PC-3 (cell line): ENCODE results near the gene ARHGAP18. TPM values are rescaled to one million over a fixed set of nuclear protein-coding genes. Genes with fewer than 3 reads are reported as not detected.

Source experiments
- ATAC-seq: fragments of 200-7000 bp; cut with Tn5 transposase; 2 replicates; pipeline ENCODE4 v1.9.1; 2020; ENCODE audit warnings: mild to moderate bottlenecking, moderate library complexity
- BruUV-seq: library from RNA; stranded (reverse); fragments of 400-500 nt; replicated peaks from 2 replicates; lab custom pipeline; 2021; lab: Mats Ljungman, UMichigan
- CTCF ChIA-PET: fragments of 300-600 bp; sonication (Branson Sonifier 250); formaldehyde crosslinking; loops from one replicate; lab custom pipeline; 2022; ENCODE audit warnings: antibody characterized with exemption; lab: Charles Lee
- POLR2A ChIA-PET: fragments of 300-600 bp; sonication (Branson Sonifier 250); formaldehyde crosslinking; loops from one replicate; lab custom pipeline; 2022; ENCODE audit warnings: antibody characterized with exemption; ENCODE audit not compliant: unreplicated experiment; lab: Charles Lee
- DNase-seq: peaks from one replicate; pipeline ENCODE4 v3.0.0-alpha.2; 2015
- H2AFZ ChIP-seq: fragments of 300-600 bp; sonication (generic); 2 replicates; pipeline ENCODE4 v1.6.0; 2016; ENCODE audit warnings: antibody characterized with exemption, low read length
- H3F3A ChIP-seq: fragments of 300-600 bp; sonication (generic); one replicate; pipeline ENCODE4 v1.6.0; 2017; ENCODE audit warnings: antibody characterized with exemption, low read length, control low read depth, mild to moderate bottlenecking; ENCODE audit not compliant: unreplicated experiment
- H3K27ac ChIP-seq: fragments of 300-600 bp; sonication (generic); 2 replicates; pipeline ENCODE4 v1.5.1; 2016; ENCODE audit warnings: mild to moderate bottlenecking, low read length
- H3K27me3 ChIP-seq: fragments of 300-600 bp; sonication (generic); 2 replicates; pipeline ENCODE4 v1.6.1; 2016; ENCODE audit warnings: low read length, mixed read lengths
- H3K36me3 ChIP-seq: fragments of 300-600 bp; sonication (generic); 2 replicates; pipeline ENCODE4 v1.6.1; 2016; ENCODE audit warnings: low read depth, mixed run types, low read length, mixed read lengths
- H3K4me1 ChIP-seq: fragments of 300-600 bp; sonication (generic); 2 replicates; pipeline ENCODE4 v1.5.1; 2016; ENCODE audit warnings: low read length; ENCODE audit not compliant: insufficient read depth
- H3K4me2 ChIP-seq: fragments of 300-600 bp; sonication (generic); 2 replicates; pipeline ENCODE4 v1.6.0; 2016; ENCODE audit warnings: low read length
- H3K4me3 ChIP-seq: fragments of 300-600 bp; sonication (generic); 2 replicates; pipeline ENCODE4 v1.5.1; 2016; ENCODE audit warnings: mild to moderate bottlenecking, low read length, mixed read lengths
- H3K79me2 ChIP-seq: fragments of 300-600 bp; sonication (generic); 2 replicates; pipeline ENCODE4 v1.6.1; 2017; ENCODE audit warnings: low read length, mixed read lengths
- H3K9ac ChIP-seq: fragments of 300-600 bp; sonication (generic); 2 replicates; pipeline ENCODE4 v1.6.0; 2016; ENCODE audit warnings: mild to moderate bottlenecking, low read length
- H3K9me2 ChIP-seq: fragments of 300-600 bp; sonication (generic); replicated peaks from 2 replicates; pipeline ENCODE4 v1.6.1; 2016; ENCODE audit warnings: mixed run types, low read length, mixed read lengths
- H3K9me3 ChIP-seq: fragments of 300-600 bp; sonication (generic); 2 replicates; pipeline ENCODE4 v1.6.1; 2016; ENCODE audit warnings: low read length, mixed read lengths
- H4K20me1 ChIP-seq: fragments of 300-600 bp; sonication (generic); 2 replicates; pipeline ENCODE4 v1.6.1; 2016; ENCODE audit warnings: low read length, mixed read lengths
- CTCF ChIP-seq: fragments of 300-600 bp; sonication (generic); conservative IDR thresholded peaks from 2 replicates; pipeline ENCODE4 v1.5.1; 2017; ENCODE audit warnings: antibody characterized with exemption, low read depth, mild to moderate bottlenecking, low read length
- EZH2 ChIP-seq: fragments of 300-600 bp; sonication (generic); IDR thresholded peaks from one replicate; pipeline ENCODE4 v1.6.1; 2017; ENCODE audit warnings: antibody characterized with exemption, mild to moderate bottlenecking, low read length; ENCODE audit not compliant: unreplicated experiment
- EZH2phosphoT487 ChIP-seq: fragments of 300-600 bp; sonication (generic); IDR thresholded peaks from 2 replicates; pipeline ENCODE4 v1.6.1; 2018; ENCODE audit warnings: mild to moderate bottlenecking, antibody characterized with exemption, low read length, borderline replicate concordance
- intact Hi-C: fragments of 100-400 bp; cut with micrococcal nuclease; formaldehyde crosslinking; loops from 2 replicates; pipeline ENCODE4 v1.9.0; 2023
- total RNA-seq: library from RNA; depleted of rRNA; stranded (reverse); fragments of >200 nt; gene quantifications from 2 replicates; pipeline ENCODE4 v1.2.3, GENCODE V29; 2014

Gene ARHGAP18
- total RNA-seq, 1 experiment from 2014 or later: 5.9 TPM

DNA sequence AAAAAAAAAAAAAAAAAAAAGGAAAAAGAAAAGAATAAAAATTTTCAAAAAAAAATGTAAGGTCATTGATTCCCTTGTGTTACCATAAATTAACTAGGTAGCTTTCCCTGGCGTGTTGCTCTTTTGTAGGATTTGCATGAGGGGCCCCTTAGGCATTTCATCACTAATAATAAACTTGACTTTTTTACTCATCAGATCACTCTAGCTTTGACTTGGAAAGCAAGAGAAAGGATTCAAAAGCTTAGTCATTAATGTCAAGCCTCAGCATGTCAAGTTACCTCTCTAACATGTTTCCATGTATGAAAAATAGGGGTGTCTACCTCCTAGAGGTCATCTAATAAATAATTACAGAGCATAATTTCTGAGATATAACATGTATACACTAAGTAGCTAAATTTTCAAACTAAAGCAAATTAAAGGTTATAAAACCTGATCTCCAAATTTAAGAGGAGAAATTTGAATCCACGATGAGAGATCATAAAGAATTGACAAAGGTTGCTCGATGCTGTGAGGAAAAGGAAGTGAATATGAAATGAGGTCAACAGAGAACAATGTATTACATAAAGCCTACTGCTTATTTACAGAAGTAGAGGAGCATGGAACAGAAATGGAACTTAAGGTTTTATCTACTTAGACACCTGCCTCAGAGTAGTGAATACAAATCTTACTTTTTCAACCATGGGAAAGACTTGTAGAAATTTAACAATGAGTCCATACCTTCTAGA is 86.8 kb downstream of the ARHGAP18 start:
- intact Hi-C loops: no loop called here
- Histone ChIP-seq H3K36me3 (no peaks in the 10 kb centered on the region), H3K4me1 (no peaks in the 10 kb centered on the region), H3K79me2 (no peaks in the 10 kb centered on the region), H3K9me3 (no peaks in the 10 kb centered on the region), H4K20me1 (no peaks in the 10 kb centered on the region), H3K4me3 (no peak overlapping the region), H3K27me3 (no peaks in the 10 kb centered on the region), H3K27ac (no peak overlapping the region), H3F3A (no peaks in the 10 kb centered on the region), H3K9me2 (no peaks in the 10 kb centered on the region), H2AFZ (no peak overlapping the region), H3K9ac (no peak overlapping the region), H3K4me2 (no peak overlapping the region)
- POLR2A ChIA-PET: no interaction called here
- ATAC-seq (no peak), DNase-seq (no peak)
- no TSS peak for BruUV-seq
- TF ChIP-seq CTCF (no peak), EZH2 (no peak), EZH2phosphoT487 (no peak)
- CTCF ChIA-PET: no interaction called here

- BruUV-seq: no TSS peak
- Histone ChIP-seq H2AFZ (no peak overlapping the region), H3K36me3 (no peaks in the 10 kb centered on the region), H3K4me2 (no peak overlapping the region), H3K27me3 (no peaks in the 10 kb centered on the region), H3K79me2 (no peaks in the 10 kb centered on the region), H3K27ac (no peak overlapping the region), H3K4me1 (no peaks in the 10 kb centered on the region), H3K9ac (no peak overlapping the region), H4K20me1 (no peaks in the 10 kb centered on the region), H3K4me3 (no peak overlapping the region), H3K9me2 (no peaks in the 10 kb centered on the region), H3K9me3 (no peaks in the 10 kb centered on the region), H3F3A (no peaks in the 10 kb centered on the region)
- TF ChIP-seq CTCF (peak; percentile 63), EZH2phosphoT487 (no peak)
- ChIA-PET POLR2A (no interaction called here), CTCF (interaction anchor here (0.6 kb wide), 1 partner anchor 96 kb away, joined by 3 read pairs; no protein-coding TSS in a partner anchor)
- peak; percentile 51 for DNase-seq
- intact Hi-C loops: no loop called here
- ATAC-seq: 0 out of 2 replicates have a peak, but pooled peaks have one; percentile 29
Measured at GRCh38 chr6:129621252-129621651, 88.7 kb downstream of the ARHGAP18 start.

- ChIA-PET POLR2A (no interaction called here), CTCF (no interaction called here)
- Histone ChIP-seq H3F3A (no peaks in the 10 kb centered on the region), H2AFZ (no peak overlapping the region), H3K4me2 (no peak overlapping the region), H3K4me1 (no peaks in the 10 kb centered on the region), H3K9me3 (no peaks in the 10 kb centered on the region), H3K4me3 (no peak overlapping the region), H3K9me2 (no peaks in the 10 kb centered on the region), H3K79me2 (no peaks in the 10 kb centered on the region), H3K9ac (no peak overlapping the region), H3K27ac (no peak overlapping the region), H3K36me3 (no peaks in the 10 kb centered on the region), H3K27me3 (no peaks in the 10 kb centered on the region), H4K20me1 (no peaks in the 10 kb centered on the region)
- no peak for TF ChIP-seq CTCF
- DNase-seq: no peak
- intact Hi-C loops: no loop called here
- no TSS peak for BruUV-seq
- ATAC-seq: no peak
Measured at GRCh38 chr6:129620234-129620610, 89.8 kb downstream of the ARHGAP18 start.
